Heart left ventricle (tissue), 16 donors: ENCODE data around the gene IMPG2. TPM values are rescaled to one million over a fixed set of nuclear protein-coding genes. Genes with fewer than 3 reads are reported as not detected.

Experiments used
- ATAC-seq, 4 donors: fragments of 200-7000 bp; cut with Tn5 transposase; one replicate each; pipeline ENCODE4 v1.9.1; 2020 to 2022; ENCODE audit warnings: moderate library complexity in 4 of 4, mild to moderate bottlenecking in 3 of 4, moderate number of reproducible peaks in 1 of 4
- DNase-seq, 5 donors: peaks; one replicate each; pipeline ENCODE4 v3.0.0-alpha.2; 2020
- H3K27ac ChIP-seq, 12 donors: fragments of 200-600 bp; sonication (generic) in 4 of 12; one replicate each; pipeline versions ENCODE4 v1.5.0 to v1.8.0; 2016 to 2022; ENCODE audit warnings: mild to moderate bottlenecking in 2 of 12
- H3K27me3 ChIP-seq, 9 donors: fragments of 200-600 bp; sonication (generic) in 2 of 9; one replicate each; pipeline versions ENCODE4 v1.5.1 to v1.8.0; 2016 to 2022; ENCODE audit warnings: mild to moderate bottlenecking in 3 of 9
- H3K36me3 ChIP-seq, 9 donors: fragments of 200-600 bp; sonication (generic) in 2 of 9; one replicate each; pipeline versions ENCODE4 v1.5.0 to v1.8.0; 2018 to 2022; ENCODE audit warnings: mild to moderate bottlenecking in 2 of 9
- H3K4me1 ChIP-seq, 12 donors: fragments of 200-600 bp; sonication (generic) in 4 of 12; one replicate each; pipeline versions ENCODE4 v1.5.0 to v1.8.0; 2016 to 2022; ENCODE audit warnings: mild to moderate bottlenecking in 3 of 12
- H3K4me3 ChIP-seq, 12 donors: fragments of 200-600 bp; sonication (generic) in 4 of 12; one replicate each; pipeline versions ENCODE4 v1.5.0 to v1.8.0; 2017 to 2022; ENCODE audit warnings: mild to moderate bottlenecking in 9 of 12, moderate library complexity in 4 of 12
- H3K9me3 ChIP-seq, 12 donors: fragments of 200-600 bp; sonication (generic) in 4 of 12; one replicate each; pipeline versions ENCODE4 v1.5.0 to v1.8.0; 2016 to 2022; ENCODE audit warnings: mild to moderate bottlenecking in 1 of 12
- POLR2A ChIP-seq, 2 donors: fragments of 450-650 bp; IDR thresholded peaks; one replicate each; pipeline ENCODE4 v1.6.1; 2017; ENCODE audit warnings: antibody characterized with exemption in 2 of 2, mild to moderate bottlenecking in 2 of 2, moderate library complexity in 2 of 2
- WGBS, 4 donors: extraction: QIAGEN DNeasy Blood & Tissue Kit in 2 of 4; methylation state at CpG; one replicate each; pipeline versions ENCODE4 v1.1.5 to v1.1.7; 2013 to 2018; 5-methylcytosine and 5-hydroxymethylcytosine counted together
- intact Hi-C, 10 donors: fragments of 100-400 bp; cut with DNase I; formaldehyde crosslinking; loops; one replicate each; pipeline versions ENCODE4 v1.11.1 to v1.14.2; 2022
- polyA plus RNA-seq, 2 donors: library from polyadenylated mRNA; stranded (reverse); fragments of 200-250 nt; gene quantifications; one replicate each; pipeline ENCODE4 v1.2.3, GENCODE V29; 2013
- total RNA-seq, 9 donors: library from RNA; depleted of rRNA in 2 of 9; stranded (reverse); fragments of >200 nt in 2 of 9; fragmentation: NEBNext Ultra II Directional in 3 of 9; extraction: Animal tissue kit (Norgen Biotek cat#: 25700) in 3 of 9; gene quantifications; one replicate each; pipeline versions ENCODE4 v1.1.0 to v1.2.4, GENCODE V29; 2016 to 2023
- TF ChIP-seq, protein P1 (sequence below), 12 donors: fragments of 200-600 bp; sonication (generic) in 4 of 12; IDR thresholded peaks; one replicate each; pipeline versions ENCODE4 v1.5.0 to v1.8.0; 2018 to 2022; ENCODE audit warnings: antibody characterized with exemption in 12 of 12, mild to moderate bottlenecking in 5 of 12
- donor health status: ischemic (EF 13 %, LVEDD 7.1; RV severe dilation, severe dysfunction).
- donor health status: healthy with polysubstance abuse.
- donor health status: DM: no; HTN: yes; CAD: no.
- donor health status: DM: no; HTN: no; CAD: no.
- donor health status: ischemic (EF 25% LVEDD 6.9; RV normal size, moderate dysfunction).
- donor health status: ischemic (EF 25% LVEDD 5.7; RV mildly dilated, moderate dysfunction).
- donor health status: healthy.
- donor health status: DM: yes; HTN: yes; CAD: no.
- donor health status: ischemic (EF 35%, LVEDD 5.7; RV mildly dilated, moderate dysfunction).
- donor health status: nonischemic (EF 11% LVEDD 7.7; RV severe dilation, severe dysfunction).
- donor health status: DM: yes; HTN: yes; CAD: no.
- donor health status: PGD.
- donor health status: ischemic (EF 29% LVEDD 5.4; RV normal size, mild dysfunction).
- donor health status: nonischemic (EF 23%, LVEDD 6.1; RV moderate dilation, normal function).

IMPG2 gene
- total and polyA plus RNA-seq, 11 donors, result 0.06 to 0.41 (median 0.19) TPM; not detected in 1

DNA sequence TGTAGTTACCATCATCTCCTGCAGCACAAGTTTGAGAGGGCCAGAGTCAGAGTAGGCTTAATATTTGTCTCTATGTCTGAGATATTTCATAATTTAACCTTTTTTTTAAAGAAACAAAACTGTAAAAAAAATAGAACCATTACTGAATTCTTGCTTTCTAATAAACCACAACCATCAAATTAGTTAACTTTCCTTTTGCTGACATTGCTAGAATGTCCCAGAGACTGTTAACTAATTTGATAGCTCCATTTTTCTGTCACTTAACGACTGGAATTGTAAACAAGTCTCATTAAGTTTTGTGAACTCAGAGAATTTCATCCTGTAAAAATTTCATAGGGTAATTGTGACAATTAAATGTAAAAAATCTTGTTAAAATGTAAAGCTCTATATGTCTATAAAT lies 35.6 kb downstream of the IMPG2 start:
- ATAC-seq, result no peak
- no peak for DNase-seq
- intact Hi-C loops, result no loop called here
- peaks cover 0 to 5% (median 0%) of the 10 kb centered on the region in 12 donors for H3K9me3 ChIP-seq
- no peaks in the 10 kb centered on the region for H3K4me1 ChIP-seq
- TF ChIP-seq POLR2A (IDR thresholded peaks at IDR 0.05), result no peak
- TF ChIP-seq, protein P1, sequence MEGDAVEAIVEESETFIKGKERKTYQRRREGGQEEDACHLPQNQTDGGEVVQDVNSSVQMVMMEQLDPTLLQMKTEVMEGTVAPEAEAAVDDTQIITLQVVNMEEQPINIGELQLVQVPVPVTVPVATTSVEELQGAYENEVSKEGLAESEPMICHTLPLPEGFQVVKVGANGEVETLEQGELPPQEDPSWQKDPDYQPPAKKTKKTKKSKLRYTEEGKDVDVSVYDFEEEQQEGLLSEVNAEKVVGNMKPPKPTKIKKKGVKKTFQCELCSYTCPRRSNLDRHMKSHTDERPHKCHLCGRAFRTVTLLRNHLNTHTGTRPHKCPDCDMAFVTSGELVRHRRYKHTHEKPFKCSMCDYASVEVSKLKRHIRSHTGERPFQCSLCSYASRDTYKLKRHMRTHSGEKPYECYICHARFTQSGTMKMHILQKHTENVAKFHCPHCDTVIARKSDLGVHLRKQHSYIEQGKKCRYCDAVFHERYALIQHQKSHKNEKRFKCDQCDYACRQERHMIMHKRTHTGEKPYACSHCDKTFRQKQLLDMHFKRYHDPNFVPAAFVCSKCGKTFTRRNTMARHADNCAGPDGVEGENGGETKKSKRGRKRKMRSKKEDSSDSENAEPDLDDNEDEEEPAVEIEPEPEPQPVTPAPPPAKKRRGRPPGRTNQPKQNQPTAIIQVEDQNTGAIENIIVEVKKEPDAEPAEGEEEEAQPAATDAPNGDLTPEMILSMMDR (IDR thresholded peaks at IDR 0.05), result no peak
- 73 to 86% (median 82%) methylated on average over 1 of the region's 1 CpG for WGBS, 4 donors
- no peak overlapping the region for H3K27ac ChIP-seq
- no peak overlapping the region for H3K4me3 ChIP-seq
- no peaks in the 10 kb centered on the region for H3K36me3 ChIP-seq
- H3K27me3 ChIP-seq, result no peaks in the 10 kb centered on the region

DNA sequence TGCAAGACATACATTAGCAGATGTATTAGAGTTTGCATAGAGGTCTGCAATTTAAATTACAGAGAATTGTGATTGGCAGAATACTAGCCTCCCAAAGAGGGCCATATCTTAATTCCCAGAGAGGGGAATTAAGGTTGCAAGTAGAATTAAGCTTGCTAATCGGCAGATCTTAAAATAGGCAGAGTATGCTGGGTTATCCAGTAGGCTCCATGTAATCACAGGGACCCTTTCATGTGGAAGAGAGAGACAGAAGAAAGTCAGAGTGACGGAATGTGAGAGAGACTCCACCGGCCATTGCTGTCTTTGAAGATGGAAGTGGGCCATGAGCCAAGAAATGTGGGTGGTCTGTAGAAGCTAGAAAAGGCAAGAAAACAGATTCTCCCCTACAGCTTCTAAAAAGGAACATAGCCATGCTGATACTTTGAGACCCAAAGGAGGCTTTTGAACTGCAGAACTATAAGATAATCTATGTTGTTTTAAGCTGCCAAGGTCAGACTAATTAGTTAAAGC lies 38.8 kb downstream of the IMPG2 start:
- 46 to 53% (median 51%) methylated on average over 3 of the region's 3 CpGs for WGBS, 4 donors
- Histone ChIP-seq H3K36me3 (no peaks in the 10 kb centered on the region), H3K4me1 (no peaks in the 10 kb centered on the region), H3K27ac (no peak overlapping the region), H3K27me3 (no peaks in the 10 kb centered on the region), H3K4me3 (no peak overlapping the region), H3K9me3 (no peaks in the 10 kb centered on the region)
- TF ChIP-seq, protein P1 (IDR thresholded peaks at IDR 0.05), result no peak
- TF ChIP-seq POLR2A (IDR thresholded peaks at IDR 0.05), result no peak
- DNase-seq (no peak), ATAC-seq (no peak)
- intact Hi-C loops, result no loop called here

- Histone ChIP-seq H3K36me3 (no peaks in the 10 kb centered on the region), H3K4me1 (no peaks in the 10 kb centered on the region), H3K27me3 (no peaks in the 10 kb centered on the region), H3K27ac (no peak overlapping the region), H3K9me3 (no peaks in the 10 kb centered on the region), H3K4me3 (no peak overlapping the region)
- no peak for TF ChIP-seq POLR2A (IDR thresholded peaks at IDR 0.05)
- TF ChIP-seq, protein P1 (IDR thresholded peaks at IDR 0.05), result no peak
- 74 to 91% (median 83%) methylated on average over 1 of the region's 1 CpG for WGBS, 4 donors
- intact Hi-C loops, result no loop called here
- no peak for ATAC-seq
- no peak for DNase-seq
Measured at GRCh38 chr3:101279765-101280385, 40.5 kb downstream of the IMPG2 start.

DNA sequence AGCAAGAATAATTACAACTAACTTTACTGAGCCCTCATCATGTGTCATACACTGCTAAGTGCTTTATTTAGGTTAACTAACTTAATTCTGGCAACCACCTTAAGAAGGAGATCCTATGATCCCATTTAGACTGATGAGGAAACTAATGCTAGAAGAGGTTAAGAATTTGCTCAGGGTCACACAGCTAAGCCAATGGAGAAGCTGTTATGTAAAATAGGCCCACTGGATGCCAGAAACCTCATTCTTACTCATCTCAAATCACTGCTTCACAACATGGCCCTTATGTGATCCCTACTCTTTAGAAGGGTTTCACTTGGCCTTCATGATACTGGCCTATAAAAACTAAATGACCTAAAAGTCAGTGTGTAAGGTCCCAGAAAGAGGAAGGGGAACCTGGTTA lies 41.2 kb downstream of the IMPG2 start:
- Histone ChIP-seq H3K27ac (no peak overlapping the region), H3K4me1 (no peaks in the 10 kb centered on the region), H3K27me3 (no peaks in the 10 kb centered on the region), H3K4me3 (no peak overlapping the region), H3K9me3 (no peaks in the 10 kb centered on the region), H3K36me3 (no peaks in the 10 kb centered on the region)
- ATAC-seq, result no peak
- intact Hi-C loops, result no loop called here
- no peak for DNase-seq
- no peak for TF ChIP-seq POLR2A (IDR thresholded peaks at IDR 0.05)
- TF ChIP-seq, protein P1 (IDR thresholded peaks at IDR 0.05), result no peak
